NCI-H526 (cell line): ENCODE data around the gene CCDC51.
"Not testable (repeated sequence)": the region's sequence is repeated elsewhere in the genome, so short reads cannot be mapped to it uniquely, and the experiment has no call there.

Source experiments
- DNase-seq, 2 experiments: peaks; one replicate each; lab custom pipeline; 2025; lab: John Stamatoyannopoulos, UW

The CCDC51 gene

GRCh38 chr3:48465531-48466378, 25.8 kb upstream of the CCDC51 start:
- peak; percentile 80 to 90 for DNase-seq

GRCh38 chr3:48465237-48465530, 25.3 kb upstream of the CCDC51 start:
- no peak for DNase-seq

GRCh38 chr3:48464713-48465221, 24.8 kb upstream of the CCDC51 start:
- DNase-seq, result no peak

- DNase-seq, result no peak
Observed at GRCh38 chr3:48463703-48464102, 23.8 kb upstream of the CCDC51 start.

GRCh38 chr3:48461767-48462166, 21.8 kb upstream of the CCDC51 start:
- DNase-seq, result not testable (repeated sequence)

GRCh38 chr3:48460517-48460902, 20.6 kb upstream of the CCDC51 start:
- no peak for DNase-seq

GRCh38 chr3:48459773-48460516, 20.0 kb upstream of the CCDC51 start:
- no peak for DNase-seq

- DNase-seq, result no peak
Observed at GRCh38 chr3:48459331-48459730, 19.4 kb upstream of the CCDC51 start.

- peak in 1 of 2 experiments; percentile 64 for DNase-seq
Observed at GRCh38 chr3:48456456-48456855, 16.5 kb upstream of the CCDC51 start.

- no peak for DNase-seq
Observed at GRCh38 chr3:48451270-48451669, 11.4 kb upstream of the CCDC51 start.

- DNase-seq, result peak; percentile 53 to 94
Observed at GRCh38 chr3:48446425-48447193, 6.7 kb upstream of the CCDC51 start, which contains the start of gene ATRIP. TSS of gene ATRIP (plus strand) at chr3:48446737. CDS start at chr3:48446846, 109 bp downstream.

GRCh38 chr3:48446043-48446424, 6.1 kb upstream of the CCDC51 start:
- DNase-seq, result no peak

- DNase-seq, result no peak
Observed at GRCh38 chr3:48445277-48445882, 5.5 kb upstream of the CCDC51 start.

- DNase-seq, result no peak
Observed at GRCh38 chr3:48441940-48442339, 2.0 kb upstream of the CCDC51 start.

GRCh38 chr3:48440590-48440958, 655 bp upstream of the CCDC51 start:
- DNase-seq, result peak in 1 of 2 experiments; percentile 37

GRCh38 chr3:48437812-48438211, 2.1 kb downstream of the CCDC51 start:
- no peak for DNase-seq

- DNase-seq, result no peak
Observed at GRCh38 chr3:48436855-48437254, 3.1 kb downstream of the CCDC51 start.

GRCh38 chr3:48436477-48436787, 3.5 kb downstream of the CCDC51 start:
- no peak for DNase-seq

- peak; percentile 63 to 86 for DNase-seq
Observed at GRCh38 chr3:48435774-48436476, 4.0 kb downstream of the CCDC51 start.

GRCh38 chr3:48435223-48435595, 4.7 kb downstream of the CCDC51 start:
- no peak for DNase-seq

- no peak for DNase-seq
Observed at GRCh38 chr3:48434591-48435222, 5.2 kb downstream of the CCDC51 start.
